ENCODE results near the gene FUT2. TPM values are rescaled to one million over a fixed set of nuclear protein-coding genes. Genes with fewer than 3 reads are reported as not detected.

FUT2 gene
- total and polyA plus RNA-seq, 2 of the 13 experiments (the other 11 are each of a cell fraction or from before 2014, with no cell fraction given): 0.07 TPM; not detected in 1

DNA sequence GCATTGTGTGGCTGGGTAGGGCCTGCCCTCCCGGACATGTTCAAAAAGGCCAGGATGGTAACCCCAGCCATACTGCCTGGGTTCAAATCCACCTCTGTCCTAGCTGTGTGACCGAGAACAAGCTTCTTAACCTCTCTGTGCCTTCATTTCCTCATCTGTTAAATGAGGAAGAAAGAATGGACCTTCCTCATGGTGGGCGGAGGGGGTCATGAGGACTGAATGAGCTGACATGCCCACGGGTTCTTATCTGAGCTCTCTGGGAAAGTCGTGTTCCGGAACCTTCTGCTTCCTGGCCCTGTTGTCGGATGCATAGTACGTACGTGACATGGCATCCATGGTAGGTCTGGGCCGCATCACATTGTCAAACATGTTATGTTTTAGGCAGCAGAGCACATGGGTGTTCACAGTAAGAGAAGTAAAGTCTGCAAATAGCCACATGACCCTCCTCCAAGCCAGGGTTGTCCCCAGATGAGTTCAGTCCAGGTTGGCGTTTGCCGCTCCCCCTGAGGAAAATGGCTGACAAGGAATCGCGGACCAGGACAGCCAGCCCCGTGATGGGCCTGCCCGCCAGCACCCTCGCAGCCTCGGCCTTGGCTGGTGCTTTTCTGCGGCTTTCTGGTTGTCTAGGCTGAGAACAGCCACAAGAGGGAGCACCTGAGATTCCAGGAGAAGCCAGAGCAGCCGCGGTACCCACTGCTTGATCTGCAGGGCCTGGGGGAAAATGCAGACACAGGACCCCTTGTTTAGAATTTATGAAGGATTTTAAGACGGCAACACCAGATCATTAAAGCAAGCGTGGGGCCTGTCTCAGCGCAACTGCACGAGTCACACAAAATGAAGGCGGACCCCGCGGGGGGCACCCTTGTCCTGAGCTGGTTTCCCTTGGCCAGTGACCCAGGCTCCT is 20.6 kb upstream of the FUT2 start (continued):
- TF ChIP-seq ZNF704 (CRISPR knock-in tag; IDR thresholded peaks at IDR 0.05; ENCODE audit: borderline replicate concordance): no peak
- no peak for TF ChIP-seq ZBTB46 (CRISPR knock-in tag; IDR thresholded peaks at IDR 0.05; ENCODE audit: borderline replicate concordance)
- TF ChIP-seq ZNF615 (CRISPR knock-in tag; IDR thresholded peaks at IDR 0.05; ENCODE audit: borderline replicate concordance): no peak
- TF ChIP-seq ZNF724P (CRISPR knock-in tag; IDR thresholded peaks at IDR 0.05; ENCODE audit: borderline replicate concordance): 0 out of 2 replicates have a peak, but pooled peaks have one; percentile 44
- no peak for TF ChIP-seq KLF9 (CRISPR knock-in tag; IDR thresholded peaks at IDR 0.05; ENCODE audit: low read depth)
- no peak for TF ChIP-seq ZNF496 (CRISPR knock-in tag; IDR thresholded peaks at IDR 0.05; ENCODE audit: insufficient replicate concordance)
- no peak for TF ChIP-seq TGIF2 (CRISPR knock-in tag; IDR thresholded peaks at IDR 0.05)
- no peak for TF ChIP-seq ZNF431 (CRISPR knock-in tag; IDR thresholded peaks at IDR 0.05; ENCODE audit: borderline replicate concordance, low read depth)
- TF ChIP-seq ZNF747 (CRISPR knock-in tag; IDR thresholded peaks at IDR 0.05; ENCODE audit: borderline replicate concordance): no peak
- no peak for TF ChIP-seq ZMYM2 (CRISPR knock-in tag; IDR thresholded peaks at IDR 0.05)
- TF ChIP-seq MEIS1 (CRISPR knock-in tag; IDR thresholded peaks at IDR 0.05; ENCODE audit: borderline replicate concordance): 0 out of 2 replicates have a peak, but pooled peaks have one; percentile 25
- 0 out of 2 replicates have a peak, but pooled peaks have one; percentile 36 for TF ChIP-seq SPEN (CRISPR knock-in tag; IDR thresholded peaks at IDR 0.05; ENCODE audit: low read depth)
- TF ChIP-seq ZNF354B (CRISPR knock-in tag; IDR thresholded peaks at IDR 0.05): no peak
- TF ChIP-seq CREB3 (CRISPR knock-in tag; IDR thresholded peaks at IDR 0.05): no peak
- no peak for TF ChIP-seq ZNF543 (CRISPR knock-in tag; IDR thresholded peaks at IDR 0.05)
- no peak for TF ChIP-seq ARNT2 (CRISPR knock-in tag; IDR thresholded peaks at IDR 0.05; ENCODE audit: low read depth)
- no peak for TF ChIP-seq MXD4 (CRISPR knock-in tag; IDR thresholded peaks at IDR 0.05)
- TF ChIP-seq, protein P1, sequence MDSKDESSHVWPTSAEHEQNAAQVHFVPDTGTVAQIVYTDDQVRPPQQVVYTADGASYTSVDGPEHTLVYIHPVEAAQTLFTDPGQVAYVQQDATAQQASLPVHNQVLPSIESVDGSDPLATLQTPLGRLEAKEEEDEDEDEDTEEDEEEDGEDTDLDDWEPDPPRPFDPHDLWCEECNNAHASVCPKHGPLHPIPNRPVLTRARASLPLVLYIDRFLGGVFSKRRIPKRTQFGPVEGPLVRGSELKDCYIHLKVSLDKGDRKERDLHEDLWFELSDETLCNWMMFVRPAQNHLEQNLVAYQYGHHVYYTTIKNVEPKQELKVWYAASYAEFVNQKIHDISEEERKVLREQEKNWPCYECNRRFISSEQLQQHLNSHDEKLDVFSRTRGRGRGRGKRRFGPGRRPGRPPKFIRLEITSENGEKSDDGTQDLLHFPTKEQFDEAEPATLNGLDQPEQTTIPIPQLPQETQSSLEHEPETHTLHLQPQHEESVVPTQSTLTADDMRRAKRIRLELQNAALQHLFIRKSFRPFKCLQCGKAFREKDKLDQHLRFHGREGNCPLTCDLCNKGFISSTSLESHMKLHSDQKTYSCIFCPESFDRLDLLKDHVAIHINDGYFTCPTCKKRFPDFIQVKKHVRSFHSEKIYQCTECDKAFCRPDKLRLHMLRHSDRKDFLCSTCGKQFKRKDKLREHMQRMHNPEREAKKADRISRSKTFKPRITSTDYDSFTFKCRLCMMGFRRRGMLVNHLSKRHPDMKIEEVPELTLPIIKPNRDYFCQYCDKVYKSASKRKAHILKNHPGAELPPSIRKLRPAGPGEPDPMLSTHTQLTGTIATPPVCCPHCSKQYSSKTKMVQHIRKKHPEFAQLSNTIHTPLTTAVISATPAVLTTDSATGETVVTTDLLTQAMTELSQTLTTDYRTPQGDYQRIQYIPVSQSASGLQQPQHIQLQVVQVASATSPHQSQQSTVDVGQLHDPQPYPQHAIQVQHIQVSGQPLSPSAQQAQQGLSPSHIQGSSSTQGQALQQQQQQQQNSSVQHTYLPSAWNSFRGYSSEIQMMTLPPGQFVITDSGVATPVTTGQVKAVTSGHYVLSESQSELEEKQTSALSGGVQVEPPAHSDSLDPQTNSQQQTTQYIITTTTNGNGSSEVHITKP (CRISPR knock-in tag; IDR thresholded peaks at IDR 0.05; ENCODE audit: low read depth): peak; percentile 32; the same call in 1 of the 2 replicates
- TF ChIP-seq ZBTB7A (CRISPR knock-in tag; IDR thresholded peaks at IDR 0.05): no peak
- TF ChIP-seq ZNF207 (IDR thresholded peaks at IDR 0.05; ENCODE audit: borderline replicate concordance): no peak
- no peak for TF ChIP-seq ZZZ3 (CRISPR knock-in tag; IDR thresholded peaks at IDR 0.05; ENCODE audit: borderline replicate concordance)
- TF ChIP-seq ZNF230 (CRISPR knock-in tag; IDR thresholded peaks at IDR 0.05): no peak
